HG02840 (cell line): ENCODE measurements around the gene CEP41.

Experiments
- ATAC-seq: cut with Tn5 transposase; IDR thresholded peaks from one replicate; pipeline ENCODE4 v1.9.1; 2021; ENCODE audit warnings: mild to moderate bottlenecking, moderate library complexity, moderate number of reproducible peaks; ENCODE audit not compliant: unreplicated experiment, low FRiP score

Gene CEP41

GRCh38 chr7:130394421-130395195 is 46.2 kb downstream of the CEP41 start:
- no peak for ATAC-seq

GRCh38 chr7:130393841-130394411 is 46.9 kb downstream of the CEP41 start:
- ATAC-seq: no peak

DNA sequence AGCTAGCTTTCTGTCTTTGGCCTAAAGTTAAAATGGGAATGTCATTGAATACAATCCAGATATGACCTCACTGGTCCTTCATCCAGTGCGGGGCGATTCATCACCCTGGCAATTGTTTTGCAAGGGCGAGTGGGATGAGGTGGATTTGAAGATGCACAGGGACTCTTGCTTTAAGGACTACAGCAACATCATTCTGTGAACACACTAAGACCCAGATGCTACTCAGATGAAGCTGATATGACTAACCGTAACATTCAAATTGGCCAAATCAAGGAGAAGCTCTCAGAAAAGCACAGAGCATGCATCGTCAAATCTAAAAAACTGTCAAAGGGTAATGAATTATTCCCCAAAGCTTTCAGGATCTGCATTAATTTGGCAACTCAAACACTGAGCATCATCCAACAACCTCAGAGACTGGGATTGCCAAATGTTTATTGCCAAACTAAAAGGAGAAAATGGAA is 47.7 kb downstream of the CEP41 start:
- no peak for ATAC-seq

DNA sequence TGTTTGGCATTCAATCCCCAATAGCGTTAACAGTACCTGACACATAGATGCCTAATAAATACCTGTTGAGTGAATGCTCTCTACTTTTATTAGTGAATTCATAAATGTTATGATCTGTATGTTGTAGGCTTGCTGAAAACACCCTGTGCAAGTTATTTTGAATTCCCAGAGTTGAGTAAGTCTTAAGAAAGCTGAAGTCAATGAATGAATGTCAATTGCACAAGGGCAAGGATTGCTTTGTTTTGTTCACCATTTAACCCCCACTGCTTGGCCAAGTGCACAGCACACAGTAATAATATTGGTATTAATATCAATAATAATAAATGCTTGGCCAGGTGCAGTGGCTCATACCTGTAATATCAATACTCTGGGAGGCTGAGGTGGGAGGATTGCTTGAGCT is 50.3 kb downstream of the CEP41 start:
- no peak for ATAC-seq

- no peak for ATAC-seq
Observed at GRCh38 chr7:130388671-130389070, 52.1 kb downstream of the CEP41 start.

GRCh38 chr7:130387628-130388403 is 53.0 kb downstream of the CEP41 start:
- ATAC-seq: no peak

DNA sequence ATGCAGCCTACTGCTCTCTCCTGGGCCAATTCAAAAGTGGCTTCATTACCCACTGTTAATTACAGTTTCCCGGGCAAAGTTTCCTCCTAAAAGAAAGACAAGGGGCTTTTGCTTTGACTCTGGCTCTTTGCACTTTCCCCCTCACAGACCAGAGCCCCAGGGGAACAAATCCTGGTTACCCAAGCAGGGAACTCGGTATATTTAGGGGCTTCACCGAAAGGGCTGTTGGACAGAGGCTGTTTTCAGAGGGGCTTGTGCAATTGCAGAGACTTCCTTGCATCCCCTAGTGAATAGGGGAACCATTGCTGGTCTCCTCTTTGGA is 53.5 kb downstream of the CEP41 start:
- no peak for ATAC-seq

- ATAC-seq: no peak
Observed at GRCh38 chr7:130386876-130387275, 53.9 kb downstream of the CEP41 start.

DNA sequence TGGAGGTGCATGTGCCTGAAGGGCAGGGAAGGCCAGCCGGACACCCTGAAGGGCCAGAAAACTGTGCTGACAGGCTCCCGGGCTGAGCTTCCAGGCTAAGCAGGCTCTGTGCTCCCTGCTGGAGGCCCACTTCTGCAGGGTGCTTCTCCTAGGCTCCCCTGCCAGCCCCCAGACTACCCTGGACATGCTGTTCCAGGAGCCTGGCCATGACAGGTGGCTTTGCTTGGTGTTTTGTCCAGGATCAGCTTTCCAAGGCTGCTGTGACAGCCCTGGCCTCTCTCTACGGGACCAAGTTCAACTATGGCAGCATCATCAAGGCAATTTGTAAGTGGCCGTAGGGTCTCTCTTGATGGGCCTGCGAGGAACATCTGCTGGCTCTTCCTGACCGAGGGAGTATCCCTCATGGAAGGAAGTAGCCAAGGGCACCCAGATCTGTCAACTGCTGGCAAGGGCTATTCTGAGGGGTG is 55.2 kb downstream of the CEP41 start:
- ATAC-seq: no peak

DNA sequence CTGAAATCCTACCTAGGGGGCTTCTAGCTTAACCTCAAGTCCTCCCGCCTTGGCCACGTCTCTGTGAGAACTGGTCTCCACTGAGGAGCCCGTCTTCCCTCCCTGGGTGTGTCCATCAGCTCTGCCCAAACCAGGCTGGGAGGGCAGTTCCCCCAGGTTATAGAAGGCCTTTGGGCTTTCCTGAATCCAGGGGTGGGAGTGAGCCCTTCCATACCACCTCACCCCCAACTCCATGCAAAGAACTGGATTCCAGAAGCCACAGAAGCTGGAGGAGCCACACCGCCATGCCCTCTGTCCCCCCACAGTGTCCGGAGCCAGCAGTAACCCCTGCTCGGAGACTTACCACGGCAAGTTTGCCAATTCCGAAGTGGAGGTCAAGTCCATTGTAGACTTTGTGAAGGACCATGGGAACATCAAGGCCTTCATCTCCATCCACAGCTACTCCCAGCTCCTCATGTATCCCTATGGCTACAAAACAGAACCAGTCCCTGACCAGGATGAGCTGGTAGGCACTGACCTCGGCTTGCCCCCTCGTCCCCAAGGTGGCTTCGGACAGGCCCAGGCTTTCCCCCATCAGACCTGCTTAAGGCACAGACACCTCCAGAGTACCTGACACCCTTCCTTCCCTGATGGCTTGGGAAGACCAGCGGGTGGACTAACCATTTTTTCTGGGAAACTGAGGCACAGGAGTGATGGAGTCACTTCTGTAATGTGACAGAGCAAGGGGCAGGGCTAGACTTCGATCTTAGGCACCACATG is 55.8 kb downstream of the CEP41 start:
- ATAC-seq: no peak

GRCh38 chr7:130384371-130384801 is 56.4 kb downstream of the CEP41 start:
- ATAC-seq: no peak

- no peak for ATAC-seq
Observed at GRCh38 chr7:130383187-130383980, 57.4 kb downstream of the CEP41 start.

DNA sequence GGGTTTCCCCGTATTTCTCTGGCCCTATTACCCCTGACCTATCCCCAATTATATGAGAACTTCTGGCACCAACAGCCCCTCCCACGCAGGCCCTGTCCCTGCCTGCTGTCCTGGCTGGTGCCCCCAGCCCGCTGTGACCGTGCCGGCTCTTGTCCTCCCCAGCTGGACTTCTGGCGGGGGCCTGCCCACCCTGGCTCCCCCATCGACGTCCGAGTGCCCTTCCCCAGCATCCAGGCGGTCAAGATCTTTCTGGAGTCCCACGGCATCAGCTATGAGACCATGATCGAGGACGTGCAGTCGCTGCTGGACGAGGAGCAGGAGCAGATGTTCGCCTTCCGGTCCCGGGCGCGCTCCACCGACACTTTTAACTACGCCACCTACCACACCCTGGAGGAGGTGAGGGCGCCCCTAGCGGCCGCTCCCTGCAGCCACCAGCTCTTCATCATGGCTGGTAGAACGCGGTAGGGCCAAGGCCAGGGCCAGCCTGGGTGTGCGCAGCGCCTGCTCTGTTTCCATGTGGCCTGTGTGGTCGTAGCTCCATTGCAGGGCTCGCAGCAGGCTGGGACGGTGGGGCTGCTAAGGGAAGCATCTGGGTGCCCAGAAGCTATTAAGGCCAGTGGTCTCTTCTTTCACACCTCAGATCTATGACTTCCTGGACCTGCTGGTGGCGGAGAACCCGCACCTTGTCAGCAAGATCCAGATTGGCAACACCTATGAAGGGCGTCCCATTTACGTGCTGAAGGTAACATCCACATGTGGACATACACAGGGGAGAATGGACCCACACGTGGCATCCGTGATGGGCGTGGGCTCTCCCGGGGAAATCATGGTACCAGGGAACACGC is 59.1 kb downstream of the CEP41 start:
- ATAC-seq: no peak

DNA sequence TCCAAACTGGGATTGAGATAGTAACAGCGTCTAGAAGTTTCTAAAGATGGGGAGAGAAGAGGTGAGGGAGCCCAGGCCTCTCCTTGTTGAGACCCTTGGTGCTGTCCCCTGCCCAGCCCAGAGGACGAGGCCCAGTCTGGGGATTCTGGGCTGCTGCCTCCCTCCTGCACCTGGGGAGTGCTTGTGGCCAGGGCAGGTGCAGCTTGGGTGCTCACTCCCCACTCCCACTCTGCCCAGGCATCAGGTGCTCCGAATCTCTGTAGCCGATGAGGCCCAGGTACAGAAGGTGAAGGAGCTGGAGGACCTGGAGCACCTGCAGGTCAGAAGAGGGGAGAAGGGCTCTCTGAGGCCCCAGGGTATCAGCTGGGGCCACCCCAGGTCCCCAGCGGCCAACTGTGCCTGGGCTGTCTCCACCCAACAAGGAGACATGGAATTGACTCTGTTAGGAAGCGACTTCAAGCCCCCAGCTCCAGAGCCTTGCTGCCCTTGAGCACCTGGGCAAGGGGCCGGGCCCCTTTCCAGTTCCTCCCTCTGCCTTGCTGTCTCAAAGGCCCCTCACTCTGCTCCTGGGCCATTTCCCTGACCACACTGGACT is 59.9 kb downstream of the CEP41 start:
- ATAC-seq: no peak

GRCh38 chr7:130379921-130380860 is 60.6 kb downstream of the CEP41 start, which contains the start of gene CPA1:
Gene CPA1 (plus strand): TSS chr7:130380494. CDS start chr7:130380521, 27 bp downstream.
- ATAC-seq: no peak

- no peak for ATAC-seq
Observed at GRCh38 chr7:130379532-130379920, 61.3 kb downstream of the CEP41 start.

GRCh38 chr7:130379019-130379418 is 61.8 kb downstream of the CEP41 start:
- ATAC-seq: no peak
